ENCODE measurements around the gene NCAM2. TPM values are rescaled to one million over a fixed set of nuclear protein-coding genes. Genes with fewer than 3 reads are reported as not detected.
A peak's percentile ranks its signal among the peaks of the same experiment; 100 is the strongest.
"Not testable (repeated sequence)": the region's sequence is repeated elsewhere in the genome, so short reads cannot be mapped to it uniquely, and the experiment has no call there.

Gene NCAM2
- total RNA-seq, 1 donor from 2014 or later = 15.9 TPM

DNA sequence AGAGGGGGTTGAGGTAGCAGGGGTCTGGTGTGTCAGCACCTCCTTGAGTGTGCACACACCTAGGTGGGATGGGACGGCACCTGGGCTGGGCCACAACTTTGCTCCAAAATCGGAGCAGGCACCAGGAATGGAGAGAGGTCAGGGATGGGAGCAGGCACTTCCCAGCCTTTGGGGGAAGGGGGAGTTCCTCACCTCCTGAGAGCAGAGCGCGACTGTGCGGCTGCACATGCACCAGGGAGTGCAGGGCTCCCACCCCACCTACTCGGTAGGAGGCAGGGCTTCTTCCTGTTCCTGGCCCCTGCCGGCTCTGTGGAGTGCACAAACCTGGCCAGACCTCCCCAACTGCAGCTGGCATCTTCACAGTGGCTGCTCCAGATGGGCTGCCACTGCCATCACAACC, 399.3 kb downstream of the NCAM2 start:
- H3K9me3 ChIP-seq = peaks cover 11% of the 10 kb centered on the region
- H3K27me3 ChIP-seq = no peaks in the 10 kb centered on the region
- intact Hi-C loops (cut with DNase I) = no loop called here
- TF ChIP-seq, protein P1, sequence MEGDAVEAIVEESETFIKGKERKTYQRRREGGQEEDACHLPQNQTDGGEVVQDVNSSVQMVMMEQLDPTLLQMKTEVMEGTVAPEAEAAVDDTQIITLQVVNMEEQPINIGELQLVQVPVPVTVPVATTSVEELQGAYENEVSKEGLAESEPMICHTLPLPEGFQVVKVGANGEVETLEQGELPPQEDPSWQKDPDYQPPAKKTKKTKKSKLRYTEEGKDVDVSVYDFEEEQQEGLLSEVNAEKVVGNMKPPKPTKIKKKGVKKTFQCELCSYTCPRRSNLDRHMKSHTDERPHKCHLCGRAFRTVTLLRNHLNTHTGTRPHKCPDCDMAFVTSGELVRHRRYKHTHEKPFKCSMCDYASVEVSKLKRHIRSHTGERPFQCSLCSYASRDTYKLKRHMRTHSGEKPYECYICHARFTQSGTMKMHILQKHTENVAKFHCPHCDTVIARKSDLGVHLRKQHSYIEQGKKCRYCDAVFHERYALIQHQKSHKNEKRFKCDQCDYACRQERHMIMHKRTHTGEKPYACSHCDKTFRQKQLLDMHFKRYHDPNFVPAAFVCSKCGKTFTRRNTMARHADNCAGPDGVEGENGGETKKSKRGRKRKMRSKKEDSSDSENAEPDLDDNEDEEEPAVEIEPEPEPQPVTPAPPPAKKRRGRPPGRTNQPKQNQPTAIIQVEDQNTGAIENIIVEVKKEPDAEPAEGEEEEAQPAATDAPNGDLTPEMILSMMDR (IDR thresholded peaks at IDR 0.05) = no peak
- no peak for DNase-seq
- H3K4me3 ChIP-seq = no peak overlapping the region
- no peaks in the 10 kb centered on the region for H3K36me3 ChIP-seq
- peak; percentile 38 for ATAC-seq
- H3K4me1 ChIP-seq = no peaks in the 10 kb centered on the region
- H3K27ac ChIP-seq = no peak overlapping the region

DNA sequence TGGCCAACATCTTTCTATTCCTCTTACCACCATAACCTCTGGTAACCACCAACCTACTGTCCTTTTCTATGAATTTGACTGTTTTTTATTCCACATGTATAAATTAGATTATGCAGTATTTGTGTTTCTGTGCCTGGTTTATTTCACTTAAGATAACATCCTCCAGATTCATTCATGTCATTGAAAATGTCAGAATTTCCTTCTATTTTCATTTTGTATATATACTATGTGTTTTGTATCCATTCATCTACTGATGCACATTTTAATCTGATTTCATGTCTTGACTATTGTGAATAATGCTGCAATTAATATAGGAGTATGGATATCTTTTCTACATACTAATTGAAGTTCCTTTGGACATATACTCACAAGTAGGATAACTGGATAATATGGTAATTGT, 403.2 kb downstream of the NCAM2 start:
- Histone ChIP-seq H3K4me1 (no peaks in the 10 kb centered on the region), H3K4me3 (no peak overlapping the region), H3K27me3 (no peaks in the 10 kb centered on the region), H3K36me3 (no peaks in the 10 kb centered on the region), H3K27ac (no peak overlapping the region), H3K9me3 (peaks cover 11% of the 10 kb centered on the region)
- intact Hi-C loops (cut with DNase I) = no loop called here
- no peak for ATAC-seq
- TF ChIP-seq, protein P1 (IDR thresholded peaks at IDR 0.05) = no peak
- no peak for DNase-seq

DNA sequence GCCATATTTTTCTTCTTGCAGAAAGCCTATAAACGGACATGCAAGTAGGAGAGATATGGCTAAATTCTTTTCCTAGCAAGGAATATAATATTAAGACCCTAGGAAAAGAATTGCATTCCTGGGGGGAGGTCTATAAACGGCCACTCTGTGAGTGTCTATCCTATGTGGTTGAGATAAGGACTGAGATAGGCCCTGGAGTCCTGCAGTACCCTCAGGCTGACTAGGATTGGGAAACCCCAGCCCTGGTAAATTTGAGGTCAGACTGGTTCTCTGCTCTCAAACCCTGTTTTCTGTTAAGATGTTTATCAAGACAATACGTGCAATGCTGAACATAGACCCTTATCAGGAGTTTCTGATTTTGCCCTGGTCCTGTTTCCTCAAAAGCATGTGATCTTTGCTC, 404.0 kb downstream of the NCAM2 start:
- H3K27ac ChIP-seq; H3K4me3 ChIP-seq; ATAC-seq; H3K4me1 ChIP-seq; DNase-seq; H3K27me3 ChIP-seq; H3K36me3 ChIP-seq; intact Hi-C loops (cut with DNase I): not testable (repeated sequence)
- H3K9me3 ChIP-seq = peaks cover 11% of the 10 kb centered on the region

DNA sequence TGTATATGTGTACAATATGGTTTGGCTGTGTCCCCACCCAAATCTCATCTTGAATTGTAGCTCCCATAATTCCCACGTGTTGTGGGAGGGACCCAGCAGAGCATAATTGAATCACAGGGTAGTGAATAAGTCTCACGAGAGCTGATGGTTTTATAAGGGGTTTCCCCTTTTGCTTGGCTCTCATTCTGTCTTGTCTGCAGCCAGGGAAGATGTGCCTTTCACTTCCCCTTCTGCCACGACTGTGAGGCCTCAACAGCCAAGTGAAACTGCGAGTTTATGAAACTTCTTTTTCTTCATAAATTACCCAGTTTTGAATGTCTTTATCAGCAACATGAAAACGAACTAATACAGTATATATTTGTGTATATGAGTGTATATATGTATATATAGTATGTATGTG, 406.1 kb downstream of the NCAM2 start:
- DNase-seq; H3K4me3 ChIP-seq; H3K27me3 ChIP-seq; H3K4me1 ChIP-seq; ATAC-seq; intact Hi-C loops (cut with DNase I); H3K36me3 ChIP-seq; H3K27ac ChIP-seq: not testable (repeated sequence)
- peaks cover 11% of the 10 kb centered on the region for H3K9me3 ChIP-seq

DNA sequence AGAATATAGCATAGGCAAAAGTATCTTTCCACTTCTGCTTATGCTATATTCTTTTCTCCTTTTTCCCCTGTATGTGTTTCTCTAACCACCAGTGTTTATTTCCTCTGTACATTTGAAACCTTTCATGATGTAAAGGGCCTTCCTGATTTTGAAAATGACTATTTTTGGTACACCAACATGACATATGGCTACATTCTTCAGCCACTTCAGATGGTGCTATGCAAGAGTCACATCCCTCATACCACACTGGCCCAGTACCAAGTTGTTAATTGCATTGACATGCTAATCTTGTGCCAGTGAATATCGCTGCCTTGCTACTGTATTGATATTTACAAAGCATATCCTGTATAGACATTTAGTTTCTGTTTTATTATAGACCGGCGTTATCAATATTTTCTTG, 408.7 kb downstream of the NCAM2 start:
- H3K27ac ChIP-seq = no peak overlapping the region

DNA sequence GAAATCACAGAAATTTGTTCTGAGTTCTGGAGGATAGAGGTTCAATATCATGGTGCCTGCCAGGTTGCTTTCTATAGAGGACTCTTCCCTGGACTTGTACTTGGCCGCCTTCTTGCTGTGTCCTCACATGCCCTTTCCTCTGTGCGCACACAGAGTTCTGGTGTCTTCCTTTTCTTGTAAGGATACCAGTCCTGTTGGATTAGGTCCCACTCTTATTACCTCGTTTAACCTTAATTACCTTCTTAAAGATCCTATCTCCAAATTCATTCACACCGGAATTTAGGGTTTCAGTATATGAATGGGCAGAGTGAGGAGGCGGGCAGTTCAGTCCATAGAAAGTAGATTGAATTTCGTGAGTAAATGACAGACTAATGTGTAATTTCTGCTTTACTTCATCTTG, 413.9 kb downstream of the NCAM2 start:
- H3K36me3 ChIP-seq = no peaks in the 10 kb centered on the region
- H3K9me3 ChIP-seq = no peaks in the 10 kb centered on the region
- TF ChIP-seq, protein P1 (IDR thresholded peaks at IDR 0.05) = no peak
- no peaks in the 10 kb centered on the region for H3K4me1 ChIP-seq
- intact Hi-C loops (cut with DNase I) = no loop called here
- no peak overlapping the region for H3K27ac ChIP-seq
- ATAC-seq (no peak), DNase-seq (no peak)
- no peaks in the 10 kb centered on the region for H3K27me3 ChIP-seq
- H3K4me3 ChIP-seq = no peak overlapping the region

More for the DNA sequence above, 408.7 kb downstream of the NCAM2 start:
- H3K4me3 ChIP-seq = no peak overlapping the region
- ATAC-seq (no peak), DNase-seq (no peak)
- H3K4me1 ChIP-seq = no peaks in the 10 kb centered on the region
- TF ChIP-seq, protein P1 (IDR thresholded peaks at IDR 0.05) = no peak
- peaks cover 5% of the 10 kb centered on the region for H3K9me3 ChIP-seq
- intact Hi-C loops (cut with DNase I) = no loop called here
- no peaks in the 10 kb centered on the region for H3K36me3 ChIP-seq
- H3K27me3 ChIP-seq = no peaks in the 10 kb centered on the region

DNA sequence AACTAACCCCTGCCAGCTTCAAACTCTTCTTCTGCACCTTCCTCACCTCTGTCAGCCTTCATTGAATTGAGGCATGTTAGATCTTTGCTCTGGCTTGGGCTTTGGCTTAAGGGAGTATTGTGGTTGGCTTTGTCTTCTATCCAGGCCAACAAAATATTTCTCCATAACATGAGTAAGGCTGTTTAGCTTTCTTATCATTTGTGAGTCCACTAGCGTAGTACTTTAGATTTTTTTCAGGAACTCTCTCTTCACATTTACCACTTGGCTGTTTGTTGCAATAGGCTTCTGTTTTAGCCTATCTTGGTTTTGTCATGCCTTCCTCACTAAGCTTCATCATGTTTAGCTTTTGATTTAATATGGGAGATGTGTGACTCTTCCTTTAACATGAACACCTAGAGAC, 417.5 kb downstream of the NCAM2 start:
- ATAC-seq = no peak
- H3K9me3 ChIP-seq = no peaks in the 10 kb centered on the region
- H3K4me3 ChIP-seq = no peak overlapping the region
- DNase-seq = no peak
- no peak overlapping the region for H3K27ac ChIP-seq
- H3K27me3 ChIP-seq = no peaks in the 10 kb centered on the region
- H3K36me3 ChIP-seq = no peaks in the 10 kb centered on the region
- TF ChIP-seq, protein P1 (IDR thresholded peaks at IDR 0.05) = no peak
- no peaks in the 10 kb centered on the region for H3K4me1 ChIP-seq
- intact Hi-C loops (cut with DNase I) = no loop called here
